Erythroblast (primary cell): ENCODE results near the gene DQX1.

Source experiments
- GATA1 ChIP-seq: IDR thresholded peaks from 2 replicates; pipeline ENCODE4 v1.6.1; 2011; ENCODE audit warnings: low read depth, mild to moderate bottlenecking, control low read depth, low read length, moderate library complexity
- POLR2A ChIP-seq: IDR thresholded peaks from 2 replicates; pipeline ENCODE4 v1.6.1; 2011; ENCODE audit warnings: mild to moderate bottlenecking, low read length

DNA sequence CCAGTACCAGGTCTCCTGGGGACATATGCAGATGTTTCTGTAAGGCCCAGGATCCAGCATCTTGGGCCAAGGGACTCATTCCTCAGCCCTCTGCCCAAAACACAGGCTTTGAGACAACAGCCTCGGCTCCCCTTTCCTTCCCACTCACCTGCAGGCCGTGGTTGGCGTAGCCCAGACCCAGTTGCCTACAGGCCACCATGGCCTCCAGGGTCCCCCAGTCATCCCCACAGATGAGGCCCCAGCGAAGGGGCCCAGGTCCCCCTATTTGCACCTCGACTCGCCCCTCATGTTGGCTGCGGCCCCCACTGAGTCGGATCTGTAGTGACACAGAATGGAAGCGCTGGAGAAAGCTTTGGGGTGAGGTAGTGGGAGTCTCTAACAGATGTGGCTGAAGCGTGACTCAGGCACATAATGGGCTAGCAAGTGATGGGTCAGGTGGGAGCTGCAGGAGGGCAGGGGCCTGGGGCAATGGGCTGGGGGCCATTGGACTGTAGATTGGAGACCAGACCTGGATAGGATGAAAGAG lies 9.5 kb upstream of the DQX1 start:
- TF ChIP-seq POLR2A (no peak), GATA1 (no peak)
